H9 (cell line): ENCODE results near the gene ATAD1. TPM values are rescaled to one million over a fixed set of nuclear protein-coding genes. Genes with fewer than 3 reads are reported as not detected.
"Not testable (repeated sequence)": the region's sequence is repeated elsewhere in the genome, so short reads cannot be mapped to it uniquely, and the experiment has no call there.

Experiments used
- DNase-seq: peaks from one replicate; pipeline ENCODE4 v3.0.0-alpha.2; 2017
- H2AFZ ChIP-seq: one replicate; pipeline ENCODE4 v1.6.1; 2013; ENCODE audit warnings: mild to moderate bottlenecking, low read length, control low read depth, moderate library complexity
- H2AK5ac ChIP-seq: 2 replicates; pipeline ENCODE4 v1.6.1; 2013; ENCODE audit warnings: low read length, control low read depth, mixed read lengths; ENCODE audit not compliant: insufficient read length
- H2BK120ac ChIP-seq: one replicate; pipeline ENCODE4 v1.6.1; 2013; ENCODE audit warnings: low read depth, mild to moderate bottlenecking, low read length, control low read depth, inconsistent platforms; ENCODE audit not compliant: poor library complexity, severe bottlenecking
- H2BK12ac ChIP-seq: 2 replicates; pipeline ENCODE4 v1.6.1; 2013; ENCODE audit warnings: low read length, control low read depth, mixed read lengths, low read depth; ENCODE audit not compliant: insufficient read length
- H2BK15ac ChIP-seq: 2 replicates; pipeline ENCODE4 v1.6.1; 2013; ENCODE audit warnings: low read depth, low read length, control low read depth
- H2BK20ac ChIP-seq: one replicate; pipeline ENCODE4 v1.6.1; 2013; ENCODE audit warnings: low read depth, mild to moderate bottlenecking, low read length, control low read depth, inconsistent platforms; ENCODE audit not compliant: poor library complexity, severe bottlenecking
- H2BK5ac ChIP-seq: 2 replicates; pipeline ENCODE4 v1.6.1; 2013; ENCODE audit warnings: low read length, control low read depth, mixed read lengths; ENCODE audit not compliant: insufficient read length
- H3K14ac ChIP-seq: 2 replicates; pipeline ENCODE4 v1.6.1; 2013; ENCODE audit warnings: low read length, control low read depth; ENCODE audit not compliant: insufficient read depth
- H3K18ac ChIP-seq: 2 replicates; pipeline ENCODE4 v1.6.1; 2013; ENCODE audit warnings: low read depth, mild to moderate bottlenecking, mixed read lengths, low read length, control low read depth; ENCODE audit not compliant: insufficient read length
- H3K23ac ChIP-seq: 2 replicates; pipeline ENCODE4 v1.6.1; 2013; ENCODE audit warnings: low read length, control low read depth, mixed read lengths, low read depth; ENCODE audit not compliant: insufficient read length
- H3K23me2 ChIP-seq: 2 replicates; pipeline ENCODE4 v1.6.1; 2013; ENCODE audit warnings: low read depth, mild to moderate bottlenecking, mixed read lengths, low read length, control low read depth; ENCODE audit not compliant: insufficient read length, poor library complexity, severe bottlenecking
- H3K27ac ChIP-seq: 2 replicates; pipeline ENCODE4 v1.5.1; 2013; ENCODE audit warnings: low read length, control low read depth, mixed read lengths, low read depth; ENCODE audit not compliant: insufficient read length
- H3K27me3 ChIP-seq: 2 replicates; pipeline ENCODE4 v1.6.1; 2013; ENCODE audit warnings: low read length, control low read depth, inconsistent platforms; ENCODE audit not compliant: insufficient read depth
- H3K4ac ChIP-seq: 2 replicates; pipeline ENCODE4 v1.6.1; 2013; ENCODE audit warnings: low read depth, mild to moderate bottlenecking, control low read depth, inconsistent platforms, low read length, moderate library complexity
- H3K4me1 ChIP-seq: 2 replicates; pipeline ENCODE4 v1.6.1; 2013; ENCODE audit warnings: low read length, control low read depth, inconsistent platforms; ENCODE audit not compliant: insufficient read depth
- H3K4me2 ChIP-seq: 2 replicates; pipeline ENCODE4 v1.6.1; 2013; ENCODE audit warnings: low read length, control low read depth, mixed read lengths; ENCODE audit not compliant: insufficient read length, insufficient read depth
- H3K56ac ChIP-seq: 2 replicates; pipeline ENCODE4 v1.6.1; 2013; ENCODE audit warnings: low read depth, mild to moderate bottlenecking, mixed read lengths, low read length, control low read depth; ENCODE audit not compliant: insufficient read length
- H3K79me1 ChIP-seq: 2 replicates; pipeline ENCODE4 v1.6.1; 2013; ENCODE audit warnings: low read depth, mild to moderate bottlenecking, moderate library complexity, low read length, control low read depth, inconsistent platforms; ENCODE audit not compliant: insufficient read depth, poor library complexity, severe bottlenecking
- H3K79me2 ChIP-seq: 2 replicates; pipeline ENCODE4 v1.6.1; 2013; ENCODE audit warnings: low read length, control low read depth, inconsistent platforms; ENCODE audit not compliant: insufficient read depth
- H3K9ac ChIP-seq: 2 replicates; pipeline ENCODE4 v1.6.1; 2013; ENCODE audit warnings: low read length, control low read depth, mixed read lengths; ENCODE audit not compliant: insufficient read length; ENCODE audit errors: extremely low read depth
- H3K9me3 ChIP-seq: one replicate; pipeline ENCODE4 v1.6.1; 2013; ENCODE audit warnings: low read depth, low read length, inconsistent platforms; ENCODE audit not compliant: control insufficient read depth
- H3T11ph ChIP-seq: one replicate; pipeline ENCODE4 v1.6.1; 2013; ENCODE audit warnings: mild to moderate bottlenecking, low read length, control low read depth, inconsistent platforms
- H4K20me1 ChIP-seq: one replicate; pipeline ENCODE4 v1.6.1; 2013; ENCODE audit not compliant: control insufficient read depth, insufficient read length, insufficient read depth
- H4K5ac ChIP-seq: 2 replicates; pipeline ENCODE4 v1.6.1; 2013; ENCODE audit warnings: low read depth, mild to moderate bottlenecking, mixed read lengths, low read length, control low read depth; ENCODE audit not compliant: insufficient read length
- H4K8ac ChIP-seq: replicated peaks from 2 replicates; pipeline ENCODE4 v1.6.1; 2013; ENCODE audit warnings: low read length, control low read depth, mixed read lengths, low read depth; ENCODE audit not compliant: insufficient read length
- H4K91ac ChIP-seq: 2 replicates; pipeline ENCODE4 v1.6.1; 2013; ENCODE audit warnings: low read depth, mild to moderate bottlenecking, moderate library complexity, mixed read lengths, low read length, control low read depth; ENCODE audit not compliant: insufficient read length
- H3K27ac Mint-ChIP-seq, 3 experiments: 2 replicates in 2 of 3; 3 replicates in 1 of 3; pipeline ENCODE4 v1.8.0; 2020 to 2021; ENCODE audit warnings: mixed read lengths in 3 of 3, mild to moderate bottlenecking in 1 of 3, moderate library complexity in 1 of 3
- H3K27me3 Mint-ChIP-seq: 2 replicates; pipeline ENCODE4 v1.8.0; 2021; ENCODE audit warnings: low read depth, mild to moderate bottlenecking, moderate library complexity, mixed read lengths
- H3K36me3 Mint-ChIP-seq, 3 experiments: 2 replicates in 2 of 3; 3 replicates in 1 of 3; pipeline ENCODE4 v1.8.0; 2020 to 2021; ENCODE audit warnings: low read depth in 3 of 3, mixed read lengths in 3 of 3; ENCODE audit not compliant: insufficient read depth in 1 of 3
- H3K4me1 Mint-ChIP-seq, 2 experiments: 2 replicates each; pipeline ENCODE4 v1.8.0; 2020; ENCODE audit warnings: mixed read lengths in 2 of 2
- H3K4me3 Mint-ChIP-seq, 2 experiments: 2 replicates in 1 of 2; 3 replicates in 1 of 2; pipeline ENCODE4 v1.8.0; 2020 to 2021; ENCODE audit warnings: mild to moderate bottlenecking in 2 of 2, mixed read lengths in 2 of 2, moderate library complexity in 1 of 2
- H3K9me3 Mint-ChIP-seq, 2 experiments: 2 replicates in 1 of 2; 3 replicates in 1 of 2; pipeline ENCODE4 v1.8.0; 2020; ENCODE audit warnings: mild to moderate bottlenecking in 2 of 2, mixed read lengths in 2 of 2, moderate library complexity in 1 of 2
- WGBS: extraction: QIAGEN DNeasy Blood & Tissue Kit; methylation state at CpG from one replicate; pipeline ENCODE4 v1.1.7; 2013; ENCODE audit warnings: missing lambda C conversion rate, low lambda C conversion rate, mixed read lengths; ENCODE audit not compliant: insufficient read length; ENCODE audit errors: extremely low coverage; 5-methylcytosine and 5-hydroxymethylcytosine counted together
- total RNA-seq: library from RNA; stranded (reverse); gene quantifications from 2 replicates; pipeline ENCODE4 v1.2.1, GENCODE V29; 2021
- TF ChIP-seq, protein P1 (sequence below): fragments of 200-600 bp; sonication (generic); conservative IDR thresholded peaks from 3 replicates; pipeline ENCODE4 v1.8.0; 2021; ENCODE audit warnings: antibody characterized with exemption, mild to moderate bottlenecking

ATAD1 gene
- total RNA-seq, 1 experiment from 2014 or later, result 38.7 TPM

DNA sequence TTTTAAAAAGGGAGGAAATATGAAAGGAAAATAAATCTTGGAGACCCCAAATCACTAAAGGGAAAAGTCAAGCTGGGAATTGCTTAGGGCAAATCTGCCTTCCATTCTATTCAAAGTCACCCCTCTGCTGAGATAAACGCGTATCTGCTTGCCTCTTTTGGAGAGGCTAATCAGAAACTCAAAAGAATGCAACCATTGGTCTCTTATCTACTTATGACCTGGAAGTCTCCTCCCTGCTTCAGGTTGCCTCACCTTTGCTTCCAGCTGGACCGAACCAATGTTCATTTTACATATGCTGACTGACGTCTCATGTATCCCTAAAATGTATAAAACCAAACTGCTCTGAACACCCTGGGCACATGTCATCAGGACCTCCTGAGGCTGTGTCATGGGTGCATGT lies 14.7 kb downstream of the ATAD1 start:
- Histone ChIP-seq H2BK12ac (no peak overlapping the region), H3K9me3 (peaks cover 11% of the 10 kb centered on the region), H3K18ac (no peak overlapping the region), H3K79me1 (no peaks in the 10 kb centered on the region), H3K23ac (no peak overlapping the region), H3K79me2 (no peaks in the 10 kb centered on the region; the same call in 1 of the 2 replicates), H2AFZ (no peak overlapping the region), H3K27me3 (no peaks in the 10 kb centered on the region), H4K20me1 (no peaks in the 10 kb centered on the region), H4K91ac (no peak overlapping the region), H3K56ac (no peak overlapping the region), H2BK20ac (no peak overlapping the region), H4K8ac (no peak overlapping the region), H3K4me2 (no peak overlapping the region), H2BK15ac (no peak overlapping the region), H3K27ac (no peak overlapping the region), H2BK120ac (no peak overlapping the region), H3K23me2 (no peaks in the 10 kb centered on the region), H3K14ac (no peak overlapping the region), H3K4ac (no peak overlapping the region), H2AK5ac (no peak overlapping the region), H3K4me1 (no peaks in the 10 kb centered on the region), H2BK5ac (no peak overlapping the region), H3T11ph (no peak overlapping the region), H3K9ac (no peak overlapping the region), H4K5ac (no peak overlapping the region)
- Mint-ChIP-seq H3K9me3 (peaks cover 63 to 71% of the 10 kb centered on the region in 2 experiments), H3K4me1 (no peaks in the 10 kb centered on the region), H3K27ac (no peak overlapping the region), H3K27me3 (no peaks in the 10 kb centered on the region), H3K36me3 (peaks cover 89 to 96% (median 91%) of the 10 kb centered on the region in 3 experiments), H3K4me3 (no peak overlapping the region)
- no CpG with 5 or more reads among the region's 4 CpGs for WGBS
- DNase-seq, result no peak
- TF ChIP-seq, protein P1, sequence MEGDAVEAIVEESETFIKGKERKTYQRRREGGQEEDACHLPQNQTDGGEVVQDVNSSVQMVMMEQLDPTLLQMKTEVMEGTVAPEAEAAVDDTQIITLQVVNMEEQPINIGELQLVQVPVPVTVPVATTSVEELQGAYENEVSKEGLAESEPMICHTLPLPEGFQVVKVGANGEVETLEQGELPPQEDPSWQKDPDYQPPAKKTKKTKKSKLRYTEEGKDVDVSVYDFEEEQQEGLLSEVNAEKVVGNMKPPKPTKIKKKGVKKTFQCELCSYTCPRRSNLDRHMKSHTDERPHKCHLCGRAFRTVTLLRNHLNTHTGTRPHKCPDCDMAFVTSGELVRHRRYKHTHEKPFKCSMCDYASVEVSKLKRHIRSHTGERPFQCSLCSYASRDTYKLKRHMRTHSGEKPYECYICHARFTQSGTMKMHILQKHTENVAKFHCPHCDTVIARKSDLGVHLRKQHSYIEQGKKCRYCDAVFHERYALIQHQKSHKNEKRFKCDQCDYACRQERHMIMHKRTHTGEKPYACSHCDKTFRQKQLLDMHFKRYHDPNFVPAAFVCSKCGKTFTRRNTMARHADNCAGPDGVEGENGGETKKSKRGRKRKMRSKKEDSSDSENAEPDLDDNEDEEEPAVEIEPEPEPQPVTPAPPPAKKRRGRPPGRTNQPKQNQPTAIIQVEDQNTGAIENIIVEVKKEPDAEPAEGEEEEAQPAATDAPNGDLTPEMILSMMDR, result no peak

GRCh38 chr10:87801813-87802435 lies 16.1 kb downstream of the ATAD1 start:
- not testable (repeated sequence) for H3K14ac ChIP-seq, H4K5ac ChIP-seq, H3K56ac ChIP-seq, H4K20me1 ChIP-seq, H3K27ac ChIP-seq, H3K27me3 Mint-ChIP-seq, H3K9ac ChIP-seq, H3K4me1 Mint-ChIP-seq, H4K91ac ChIP-seq, H3K23ac ChIP-seq, H2AK5ac ChIP-seq, H4K8ac ChIP-seq, H3K18ac ChIP-seq, H3K4me3 Mint-ChIP-seq, H2BK15ac ChIP-seq, H2BK120ac ChIP-seq, H3K79me1 ChIP-seq, H2AFZ ChIP-seq, H3T11ph ChIP-seq, DNase-seq, H2BK12ac ChIP-seq, H3K23me2 ChIP-seq, H2BK5ac ChIP-seq, H3K4ac ChIP-seq, H3K4me2 ChIP-seq, H2BK20ac ChIP-seq, H3K79me2 ChIP-seq, H3K27ac Mint-ChIP-seq, H3K4me1 ChIP-seq, H3K27me3 ChIP-seq
- Mint-ChIP-seq H3K9me3 (peaks cover 63 to 71% of the 10 kb centered on the region in 2 experiments), H3K36me3 (peaks cover 89 to 98% (median 95%) of the 10 kb centered on the region in 3 experiments)
- WGBS, result no CpG with 5 or more reads among the region's 1 CpG
- peaks cover 11% of the 10 kb centered on the region for H3K9me3 ChIP-seq
